ENCODE measurements around the gene TRIM27. TPM values are rescaled to one million over a fixed set of nuclear protein-coding genes. Genes with fewer than 3 reads are reported as not detected.
A peak's percentile ranks its signal among the peaks of the same experiment; 100 is the strongest.

TRIM27 gene
- total and polyA plus RNA-seq, 2 experiments from 2014 or later: 57.0 to 60.8 TPM

DNA sequence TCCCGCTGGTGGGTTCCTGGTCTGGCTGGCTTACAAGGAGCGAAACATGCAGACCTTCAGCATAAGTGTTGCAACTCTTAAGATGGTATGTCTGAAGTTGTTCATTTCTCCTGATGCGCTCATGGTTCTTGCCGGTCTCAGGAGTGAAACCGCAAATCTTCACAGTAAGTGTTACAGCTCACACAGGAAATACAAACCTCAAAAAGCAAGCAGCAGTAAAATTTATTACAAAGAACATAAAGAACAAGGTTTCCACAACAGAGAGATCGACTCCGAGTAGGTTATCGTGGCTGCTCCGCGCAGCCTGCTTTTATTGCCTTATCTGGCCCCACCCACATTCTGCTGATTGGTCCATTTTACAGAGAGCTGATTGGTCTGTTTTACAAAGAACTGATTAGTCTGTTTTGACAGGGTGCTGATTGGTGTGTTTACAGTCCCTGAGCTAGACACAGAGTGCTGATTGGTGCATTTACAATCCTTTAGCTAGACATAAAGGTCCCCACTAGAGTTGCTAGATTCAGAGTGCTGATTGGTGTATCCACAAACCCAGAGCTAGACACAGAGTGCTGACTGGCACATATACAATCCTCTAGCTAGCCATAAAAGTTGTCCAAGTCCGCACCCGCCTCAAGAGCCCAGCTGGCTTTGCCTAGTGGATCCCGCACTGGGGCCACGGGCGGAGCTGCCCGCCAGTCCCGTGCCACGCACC lies 39.2 kb downstream of the TRIM27 start:
- Histone ChIP-seq H3K4me1 (ENCODE audit: insufficient read depth) (no peaks in the 10 kb centered on the region), H3K79me2 (no peaks in the 10 kb centered on the region)
- 97% methylated on average over 18 of the region's 18 CpGs for WGBS (ENCODE audit: low lambda C conversion rate, missing lambda C conversion rate)

DNA sequence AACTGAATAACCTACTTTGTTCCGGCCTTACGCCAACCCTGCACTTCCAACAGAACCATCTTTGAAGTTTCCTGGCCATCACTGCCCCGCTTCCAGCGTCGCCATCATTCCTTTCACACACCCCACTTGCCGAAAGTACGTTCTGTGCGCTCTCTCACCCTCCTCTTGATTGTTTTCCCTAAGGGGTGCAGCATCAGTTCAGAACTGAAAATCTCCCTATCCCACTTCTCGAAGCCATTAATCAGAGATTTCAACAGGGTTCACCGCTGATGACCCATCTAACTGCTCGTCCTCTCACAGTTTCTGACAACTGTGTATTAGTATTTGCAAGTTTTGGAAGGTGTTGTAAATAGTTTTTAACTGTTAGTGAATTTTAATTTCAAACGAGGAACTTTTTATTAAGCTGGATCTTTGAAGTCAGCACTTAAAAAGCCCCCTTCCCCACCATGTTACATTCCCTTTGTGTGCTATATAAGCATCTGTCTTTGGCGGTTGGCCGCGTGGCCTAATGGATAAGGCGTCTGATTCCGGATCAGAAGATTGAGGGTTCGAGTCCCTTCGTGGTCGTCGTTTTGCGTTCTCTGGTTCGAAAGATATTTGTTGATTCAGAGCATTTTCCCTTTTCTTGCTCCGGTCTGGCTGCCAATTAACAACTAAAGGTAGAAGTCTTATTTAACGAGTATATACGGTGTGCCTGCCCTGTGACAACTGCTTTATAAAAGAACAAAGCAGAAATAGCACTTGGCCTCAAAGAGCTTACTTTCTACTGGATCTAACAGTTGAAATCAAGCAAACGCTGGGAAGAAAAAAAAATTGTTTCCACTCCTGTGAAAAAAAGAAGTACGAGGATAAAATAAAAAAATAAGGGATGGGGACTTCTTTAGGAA lies 42.6 kb downstream of the TRIM27 start:
- H3K4me1 ChIP-seq (ENCODE audit: insufficient read depth): no peaks in the 10 kb centered on the region
- H4K20me1 ChIP-seq (ENCODE audit: insufficient read depth, poor library complexity, severe bottlenecking): no peaks in the 10 kb centered on the region
- no peaks in the 10 kb centered on the region for H3K9me3 ChIP-seq (ENCODE audit: low read depth)
- TF ChIP-seq EZH2phosphoT487 (IDR thresholded peaks at IDR 0.05; ENCODE audit: low read depth, severe bottlenecking, unreplicated experiment): no peak
- peak overlapping the region; percentile 84 for H3K27ac ChIP-seq
- 5% methylated on average over 28 of the region's 28 CpGs for WGBS (ENCODE audit: low lambda C conversion rate, missing lambda C conversion rate)
- no peaks in the 10 kb centered on the region for H3K79me2 ChIP-seq
- H3K4me3 ChIP-seq: peak overlapping the region; percentile 37
- no peaks in the 10 kb centered on the region for H3K27me3 ChIP-seq
- H3K4me2 ChIP-seq: peak overlapping the region; percentile 69
- DNase-seq (ENCODE audit: low spot score): peak; percentile 82
- no peaks in the 10 kb centered on the region for H3K36me3 ChIP-seq (replicated peaks; ENCODE audit: insufficient read depth, low read depth)
- H2AFZ ChIP-seq: peak overlapping the region; percentile 82
- no peaks in the 10 kb centered on the region for H3K9me2 ChIP-seq (replicated peaks; ENCODE audit: insufficient read depth)

More for the DNA sequence above, 39.2 kb downstream of the TRIM27 start:
- no peak for DNase-seq (ENCODE audit: low spot score)
- no peak for TF ChIP-seq EZH2 (IDR thresholded peaks at IDR 0.05; ENCODE audit: borderline replicate concordance)
- TF ChIP-seq EZH2phosphoT487 (IDR thresholded peaks at IDR 0.05; ENCODE audit: low read depth, severe bottlenecking, unreplicated experiment): no peak
- TF ChIP-seq, protein P1, sequence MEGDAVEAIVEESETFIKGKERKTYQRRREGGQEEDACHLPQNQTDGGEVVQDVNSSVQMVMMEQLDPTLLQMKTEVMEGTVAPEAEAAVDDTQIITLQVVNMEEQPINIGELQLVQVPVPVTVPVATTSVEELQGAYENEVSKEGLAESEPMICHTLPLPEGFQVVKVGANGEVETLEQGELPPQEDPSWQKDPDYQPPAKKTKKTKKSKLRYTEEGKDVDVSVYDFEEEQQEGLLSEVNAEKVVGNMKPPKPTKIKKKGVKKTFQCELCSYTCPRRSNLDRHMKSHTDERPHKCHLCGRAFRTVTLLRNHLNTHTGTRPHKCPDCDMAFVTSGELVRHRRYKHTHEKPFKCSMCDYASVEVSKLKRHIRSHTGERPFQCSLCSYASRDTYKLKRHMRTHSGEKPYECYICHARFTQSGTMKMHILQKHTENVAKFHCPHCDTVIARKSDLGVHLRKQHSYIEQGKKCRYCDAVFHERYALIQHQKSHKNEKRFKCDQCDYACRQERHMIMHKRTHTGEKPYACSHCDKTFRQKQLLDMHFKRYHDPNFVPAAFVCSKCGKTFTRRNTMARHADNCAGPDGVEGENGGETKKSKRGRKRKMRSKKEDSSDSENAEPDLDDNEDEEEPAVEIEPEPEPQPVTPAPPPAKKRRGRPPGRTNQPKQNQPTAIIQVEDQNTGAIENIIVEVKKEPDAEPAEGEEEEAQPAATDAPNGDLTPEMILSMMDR (IDR thresholded peaks at IDR 0.05; ENCODE audit: poor library complexity): no peak
- no peak overlapping the region for H3K27ac ChIP-seq
- H3K9me3 ChIP-seq (ENCODE audit: low read depth): no peaks in the 10 kb centered on the region
- H3K9me2 ChIP-seq (replicated peaks; ENCODE audit: insufficient read depth): no peaks in the 10 kb centered on the region
- H4K20me1 ChIP-seq (ENCODE audit: insufficient read depth, poor library complexity, severe bottlenecking): no peaks in the 10 kb centered on the region
- no peaks in the 10 kb centered on the region for H3K27me3 ChIP-seq
- no peak overlapping the region for H3K4me2 ChIP-seq
- no peak overlapping the region for H3K4me3 ChIP-seq
- no peak overlapping the region for H2AFZ ChIP-seq
- H3K36me3 ChIP-seq (replicated peaks; ENCODE audit: insufficient read depth, low read depth): no peaks in the 10 kb centered on the region

DNA sequence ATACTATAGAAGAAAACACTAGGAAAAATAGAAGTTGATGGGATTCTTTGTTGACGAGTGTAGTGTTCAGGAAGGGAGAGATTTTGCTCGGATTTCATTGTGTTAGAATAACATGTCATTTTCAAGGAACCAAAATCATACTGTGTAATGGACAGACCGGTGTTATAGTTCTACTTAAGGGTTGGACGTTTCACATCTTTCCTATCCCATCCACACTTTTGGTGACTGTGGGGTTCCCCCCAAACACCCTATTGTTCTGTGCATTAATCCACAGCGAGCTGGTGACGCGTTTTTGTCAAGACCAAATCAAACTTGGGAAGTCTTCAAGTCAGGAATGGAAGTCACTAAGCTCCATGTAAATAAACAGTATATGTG lies 43.3 kb downstream of the TRIM27 start:
- Histone ChIP-seq H3K9me3 (ENCODE audit: low read depth) (no peaks in the 10 kb centered on the region), H3K27me3 (no peaks in the 10 kb centered on the region), H3K4me3 (peak overlapping the region; percentile 37), H3K79me2 (no peaks in the 10 kb centered on the region), H3K9me2 (replicated peaks; ENCODE audit: insufficient read depth) (no peaks in the 10 kb centered on the region), H2AFZ (peak overlapping the region; percentile 82), H3K36me3 (replicated peaks; ENCODE audit: insufficient read depth, low read depth) (no peaks in the 10 kb centered on the region), H3K27ac (peak overlapping the region; percentile 84), H4K20me1 (ENCODE audit: insufficient read depth, poor library complexity, severe bottlenecking) (no peaks in the 10 kb centered on the region), H3K4me2 (peak overlapping the region; percentile 69), H3K4me1 (ENCODE audit: insufficient read depth) (no peaks in the 10 kb centered on the region)
- DNase-seq (ENCODE audit: low spot score): no peak
- no peak for TF ChIP-seq EZH2phosphoT487 (IDR thresholded peaks at IDR 0.05; ENCODE audit: low read depth, severe bottlenecking, unreplicated experiment)
- WGBS (ENCODE audit: low lambda C conversion rate, missing lambda C conversion rate): 46% methylated on average over 7 of the region's 7 CpGs

DNA sequence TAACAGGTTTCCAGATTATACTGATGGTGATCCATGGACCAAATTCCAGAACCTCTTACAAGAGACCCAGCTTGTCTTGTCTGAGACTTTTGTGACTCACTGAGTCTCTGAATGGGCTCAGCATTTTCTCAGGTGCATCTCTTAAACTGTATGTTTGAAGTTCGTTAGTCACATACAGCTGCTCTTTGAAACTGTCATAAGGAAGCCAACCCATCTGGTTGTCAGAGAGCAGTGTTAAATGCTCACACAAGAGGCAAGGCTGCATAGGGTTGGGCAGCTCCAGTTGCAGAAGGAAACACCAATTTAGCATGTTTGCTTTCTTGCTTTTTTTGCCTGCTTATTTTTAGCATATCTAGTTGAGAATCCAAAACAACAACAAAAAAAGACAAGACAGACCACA lies 47.1 kb downstream of the TRIM27 start:
- Histone ChIP-seq H3K9me3 (ENCODE audit: low read depth) (no peaks in the 10 kb centered on the region), H3K4me1 (ENCODE audit: insufficient read depth) (no peaks in the 10 kb centered on the region), H3K36me3 (replicated peaks; ENCODE audit: insufficient read depth, low read depth) (no peaks in the 10 kb centered on the region), H2AFZ (no peak overlapping the region), H3K27ac (no peak overlapping the region), H3K4me3 (no peak overlapping the region), H3K27me3 (no peaks in the 10 kb centered on the region), H3K9me2 (replicated peaks; ENCODE audit: insufficient read depth) (no peaks in the 10 kb centered on the region), H3K79me2 (no peaks in the 10 kb centered on the region), H4K20me1 (ENCODE audit: insufficient read depth, poor library complexity, severe bottlenecking) (no peaks in the 10 kb centered on the region), H3K4me2 (no peak overlapping the region)
- DNase-seq (ENCODE audit: low spot score): no peak
- 47% methylated on average over 1 of the region's 1 CpG for WGBS (ENCODE audit: low lambda C conversion rate, missing lambda C conversion rate)
- TF ChIP-seq EZH2 (IDR thresholded peaks at IDR 0.05; ENCODE audit: borderline replicate concordance): no peak
- TF ChIP-seq, protein P1 (IDR thresholded peaks at IDR 0.05; ENCODE audit: poor library complexity): no peak
- no peak for TF ChIP-seq EZH2phosphoT487 (IDR thresholded peaks at IDR 0.05; ENCODE audit: low read depth, severe bottlenecking, unreplicated experiment)

All from hepatocyte (in vitro differentiated cells).